ENCODE data around the gene BARD1. TPM values are rescaled to one million over a fixed set of nuclear protein-coding genes. Genes with fewer than 3 reads are reported as not detected.

The BARD1 gene
- total and polyA plus RNA-seq, 2 experiments from 2014 or later, result 6.1 to 14.5 TPM

- H3K9me2 ChIP-seq (replicated peaks; ENCODE audit: insufficient read depth), result no peaks in the 10 kb centered on the region
- no peak overlapping the region for H3K27ac ChIP-seq
- no peaks in the 10 kb centered on the region for H3K36me3 ChIP-seq (replicated peaks; ENCODE audit: insufficient read depth, low read depth)
- H3K4me1 ChIP-seq (ENCODE audit: insufficient read depth), result no peaks in the 10 kb centered on the region
- H4K20me1 ChIP-seq (ENCODE audit: insufficient read depth, poor library complexity, severe bottlenecking), result no peaks in the 10 kb centered on the region
- H3K27me3 ChIP-seq, result no peaks in the 10 kb centered on the region
- WGBS (ENCODE audit: low lambda C conversion rate, missing lambda C conversion rate), result 78% methylated on average over 8 of the region's 8 CpGs
- no peak overlapping the region for H3K4me2 ChIP-seq
- H3K79me2 ChIP-seq, result no peaks in the 10 kb centered on the region
- TF ChIP-seq CTCF (IDR thresholded peaks at IDR 0.05; ENCODE audit: poor library complexity), result no peak
- no peak for TF ChIP-seq EZH2 (IDR thresholded peaks at IDR 0.05; ENCODE audit: borderline replicate concordance)
- TF ChIP-seq EZH2phosphoT487 (IDR thresholded peaks at IDR 0.05; ENCODE audit: low read depth, severe bottlenecking, unreplicated experiment), result no peak
- no peaks in the 10 kb centered on the region for H3K9me3 ChIP-seq (ENCODE audit: low read depth)
- DNase-seq (ENCODE audit: low spot score), result no peak
- no peak overlapping the region for H2AFZ ChIP-seq
- H3K4me3 ChIP-seq, result no peak overlapping the region
These were observed 96.2 kb downstream of the BARD1 start for GRCh38 chr2:214713080-214713830.

- Histone ChIP-seq H3K9me3 (ENCODE audit: low read depth) (no peaks in the 10 kb centered on the region), H3K36me3 (replicated peaks; ENCODE audit: insufficient read depth, low read depth) (no peaks in the 10 kb centered on the region), H3K4me1 (ENCODE audit: insufficient read depth) (no peaks in the 10 kb centered on the region), H3K4me3 (no peak overlapping the region), H3K79me2 (no peaks in the 10 kb centered on the region), H3K27me3 (no peaks in the 10 kb centered on the region), H4K20me1 (ENCODE audit: insufficient read depth, poor library complexity, severe bottlenecking) (no peaks in the 10 kb centered on the region), H3K4me2 (no peak overlapping the region), H2AFZ (no peak overlapping the region), H3K27ac (no peak overlapping the region), H3K9me2 (replicated peaks; ENCODE audit: insufficient read depth) (no peaks in the 10 kb centered on the region)
- TF ChIP-seq EZH2phosphoT487 (IDR thresholded peaks at IDR 0.05; ENCODE audit: low read depth, severe bottlenecking, unreplicated experiment) (no peak), CTCF (IDR thresholded peaks at IDR 0.05; ENCODE audit: poor library complexity) (no peak), EZH2 (IDR thresholded peaks at IDR 0.05; ENCODE audit: borderline replicate concordance) (no peak)
- WGBS (ENCODE audit: low lambda C conversion rate, missing lambda C conversion rate), result 97% methylated on average over 2 of the region's 2 CpGs
- DNase-seq (ENCODE audit: low spot score), result no peak
These were observed 98.8 kb downstream of the BARD1 start for GRCh38 chr2:214710729-214711128.

GRCh38 chr2:214706986-214707385, 102.5 kb downstream of the BARD1 start:
- Histone ChIP-seq H3K36me3 (replicated peaks; ENCODE audit: insufficient read depth, low read depth) (no peaks in the 10 kb centered on the region), H3K4me3 (no peak overlapping the region), H3K4me2 (no peak overlapping the region), H4K20me1 (ENCODE audit: insufficient read depth, poor library complexity, severe bottlenecking) (no peaks in the 10 kb centered on the region), H3K79me2 (no peaks in the 10 kb centered on the region), H3K27me3 (no peaks in the 10 kb centered on the region), H2AFZ (no peak overlapping the region), H3K9me3 (ENCODE audit: low read depth) (no peaks in the 10 kb centered on the region), H3K27ac (no peak overlapping the region), H3K9me2 (replicated peaks; ENCODE audit: insufficient read depth) (no peaks in the 10 kb centered on the region), H3K4me1 (ENCODE audit: insufficient read depth) (no peaks in the 10 kb centered on the region)
- no peak for DNase-seq (ENCODE audit: low spot score)
- WGBS (ENCODE audit: low lambda C conversion rate, missing lambda C conversion rate), result 35% methylated on average over 2 of the region's 2 CpGs
- TF ChIP-seq EZH2phosphoT487 (IDR thresholded peaks at IDR 0.05; ENCODE audit: low read depth, severe bottlenecking, unreplicated experiment) (no peak), CTCF (IDR thresholded peaks at IDR 0.05; ENCODE audit: poor library complexity) (no peak), EZH2 (IDR thresholded peaks at IDR 0.05; ENCODE audit: borderline replicate concordance) (no peak)

Measured in hepatocyte (in vitro differentiated cells).